ENCODE data around the gene CBX3.
A peak's percentile ranks its signal among the peaks of the same experiment; 100 is the strongest.

The CBX3 gene

GRCh38 chr7:26195867-26196657 is 5.5 kb upstream of the CBX3 start:
- H3K4me3 ChIP-seq (ENCODE audit: low read depth, low read length) = no peak overlapping the region
- DNase-seq (ENCODE audit: low read depth) = no peak
- TF ChIP-seq CTCF (IDR thresholded peaks at IDR 0.05; ENCODE audit: control insufficient read depth, extremely low read depth, insufficient read depth) = no peak

- TF ChIP-seq CTCF (IDR thresholded peaks at IDR 0.05; ENCODE audit: control insufficient read depth, extremely low read depth, insufficient read depth) = no peak
- no peak for DNase-seq (ENCODE audit: low read depth)
- H3K4me3 ChIP-seq (ENCODE audit: low read depth, low read length) = peak overlapping the region; percentile 100
Observed at GRCh38 chr7:26197153-26198115, 4.1 kb upstream of the CBX3 start.

DNA sequence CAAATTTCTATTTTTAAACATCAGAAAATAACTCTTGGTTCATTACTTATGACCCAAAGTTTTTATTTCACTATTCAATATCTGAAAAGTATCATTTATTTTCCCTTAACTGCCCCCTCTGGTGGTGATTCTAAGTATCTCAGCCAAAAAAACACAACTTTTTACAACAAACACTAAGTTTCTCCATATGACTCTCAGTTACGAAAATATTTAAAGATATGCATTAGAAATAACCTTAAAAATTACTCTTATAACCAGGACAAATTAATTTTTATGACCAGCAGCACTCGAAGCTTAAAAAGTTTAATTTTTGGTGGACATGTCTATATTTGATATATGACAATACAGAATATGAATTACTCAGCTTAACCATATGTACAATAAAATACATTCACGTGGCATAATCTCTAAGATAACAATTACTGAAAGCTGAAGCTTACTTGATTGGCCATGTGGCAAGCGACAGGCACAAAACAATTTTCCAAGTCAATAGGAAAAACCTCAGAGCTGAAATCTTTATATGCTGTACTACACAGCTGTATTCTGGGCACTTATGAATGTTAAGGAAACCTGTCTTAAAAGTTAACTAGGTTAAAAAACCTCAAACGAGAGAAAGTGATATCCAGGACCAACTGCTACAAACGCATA is 3.3 kb upstream of the CBX3 start:
- H3K4me3 ChIP-seq (ENCODE audit: low read depth, low read length) = peak overlapping the region; percentile 100
- peak; percentile 46 for TF ChIP-seq CTCF (IDR thresholded peaks at IDR 0.05; ENCODE audit: control insufficient read depth, extremely low read depth, insufficient read depth)
- DNase-seq (ENCODE audit: low read depth) = no peak

DNA sequence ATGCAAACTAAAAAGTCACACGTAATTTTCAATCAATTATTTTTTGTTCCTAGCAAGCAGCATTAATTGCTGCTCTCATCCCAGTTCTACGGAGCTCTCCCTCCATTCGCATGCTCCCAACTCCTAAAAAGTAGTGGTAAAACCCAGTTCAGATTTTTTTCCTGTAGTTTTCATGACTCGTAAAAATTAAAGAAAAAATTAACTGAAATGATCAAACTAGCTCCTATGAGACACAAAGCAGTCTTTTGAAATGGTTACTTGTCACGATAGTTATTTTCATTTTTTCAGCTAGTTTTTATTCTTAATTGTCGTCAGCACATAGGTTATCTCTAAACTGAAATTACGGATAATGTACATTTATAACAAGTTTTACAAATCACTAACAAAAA is 2.8 kb upstream of the CBX3 start:
- DNase-seq (ENCODE audit: low read depth) = no peak
- no peak for TF ChIP-seq CTCF (IDR thresholded peaks at IDR 0.05; ENCODE audit: control insufficient read depth, extremely low read depth, insufficient read depth)
- H3K4me3 ChIP-seq (ENCODE audit: low read depth, low read length) = peak overlapping the region; percentile 100

DNA sequence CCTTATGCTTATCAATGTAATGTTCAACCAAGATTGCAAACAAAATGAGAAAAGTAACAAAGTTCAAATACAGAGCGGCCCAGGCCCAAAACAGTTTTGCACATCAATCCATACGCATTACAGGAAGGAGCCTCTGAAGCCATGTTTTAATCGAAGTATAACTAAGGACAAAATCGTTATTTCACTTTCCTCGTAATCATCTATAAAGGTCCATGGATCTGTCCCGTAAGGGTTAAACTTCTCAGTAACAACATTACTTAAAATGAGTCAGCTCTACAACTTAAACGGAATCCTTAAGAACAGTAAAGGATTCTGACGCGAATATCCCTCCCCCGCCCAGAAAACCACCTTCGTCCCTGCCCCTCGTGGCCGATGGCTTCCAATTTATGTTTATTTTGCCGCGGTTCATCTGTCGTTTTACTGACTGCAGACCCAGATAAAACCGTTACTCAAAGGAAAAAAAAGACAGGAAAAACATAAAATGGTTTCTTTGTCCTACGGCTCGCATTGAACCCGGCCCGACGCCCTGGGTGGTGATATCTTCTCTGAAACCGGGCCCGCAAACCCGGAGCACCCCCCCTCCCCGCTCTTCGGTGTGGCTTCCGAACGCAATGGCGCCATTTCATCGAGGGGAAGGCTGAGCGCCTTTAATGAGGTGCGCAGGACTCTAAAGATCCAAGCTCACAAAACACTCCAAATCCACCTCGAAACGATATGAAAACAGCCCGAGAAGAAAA is 2.1 kb upstream of the CBX3 start:
- no peak for DNase-seq (ENCODE audit: low read depth)
- no peak for TF ChIP-seq CTCF (IDR thresholded peaks at IDR 0.05; ENCODE audit: control insufficient read depth, extremely low read depth, insufficient read depth)
- H3K4me3 ChIP-seq (ENCODE audit: low read depth, low read length) = peak overlapping the region; percentile 100

- peak overlapping the region; percentile 100 for H3K4me3 ChIP-seq (ENCODE audit: low read depth, low read length)
- no peak for TF ChIP-seq CTCF (IDR thresholded peaks at IDR 0.05; ENCODE audit: control insufficient read depth, extremely low read depth, insufficient read depth)
- DNase-seq (ENCODE audit: low read depth) = no peak
Observed at GRCh38 chr7:26200038-26200443, 1.5 kb upstream of the CBX3 start.

Measured in LNCaP clone FGC (cell line).